Mononuclear cell (primary cell): ENCODE results near the gene CD151. TPM values are rescaled to one million over a fixed set of nuclear protein-coding genes. Genes with fewer than 3 reads are reported as not detected.

ENCODE experiments used
- H3K27me3 ChIP-seq: 2 replicates; pipeline ENCODE4 v1.6.0; 2011; ENCODE audit warnings: low read length, control low read depth; ENCODE audit not compliant: insufficient read depth
- H3K4me1 ChIP-seq: 2 replicates; pipeline ENCODE4 v1.5.1; 2011; ENCODE audit warnings: mild to moderate bottlenecking, low read length, control low read depth; ENCODE audit not compliant: insufficient read depth
- H3K4me3 ChIP-seq: 2 replicates; pipeline ENCODE4 v1.5.1; 2011; ENCODE audit warnings: mild to moderate bottlenecking, low read length, moderate library complexity
- H3K9me3 ChIP-seq: 2 replicates; pipeline ENCODE4 v1.5.1; 2011; ENCODE audit warnings: low read depth, mild to moderate bottlenecking, control low read depth, low read length
- total RNA-seq: library from RNA; depleted of rRNA; stranded (reverse); fragments of >200 nt; gene quantifications from one replicate; pipeline ENCODE4 v1.2.3, GENCODE V29; 2012

The CD151 gene
- total RNA-seq, 1 donor, result 28.5 TPM

DNA sequence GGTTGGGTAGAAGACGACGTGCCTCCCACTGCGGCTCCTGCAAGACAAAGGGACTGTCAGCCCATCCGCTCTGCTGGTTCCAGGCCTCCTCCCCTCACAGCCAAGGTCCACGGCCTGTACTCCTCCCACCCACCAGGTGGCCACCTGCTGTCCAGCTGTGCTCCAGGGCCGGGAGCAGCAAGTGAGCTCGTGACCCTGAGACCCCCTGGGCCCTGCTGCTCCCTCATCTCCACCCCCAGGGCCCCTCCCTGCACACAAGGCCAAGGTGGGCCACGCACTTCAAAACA lies 37.3 kb downstream of the CD151 start:
- Histone ChIP-seq H3K4me3 (no peak overlapping the region), H3K27me3 (no peaks in the 10 kb centered on the region), H3K9me3 (no peaks in the 10 kb centered on the region), H3K4me1 (no peaks in the 10 kb centered on the region)

DNA sequence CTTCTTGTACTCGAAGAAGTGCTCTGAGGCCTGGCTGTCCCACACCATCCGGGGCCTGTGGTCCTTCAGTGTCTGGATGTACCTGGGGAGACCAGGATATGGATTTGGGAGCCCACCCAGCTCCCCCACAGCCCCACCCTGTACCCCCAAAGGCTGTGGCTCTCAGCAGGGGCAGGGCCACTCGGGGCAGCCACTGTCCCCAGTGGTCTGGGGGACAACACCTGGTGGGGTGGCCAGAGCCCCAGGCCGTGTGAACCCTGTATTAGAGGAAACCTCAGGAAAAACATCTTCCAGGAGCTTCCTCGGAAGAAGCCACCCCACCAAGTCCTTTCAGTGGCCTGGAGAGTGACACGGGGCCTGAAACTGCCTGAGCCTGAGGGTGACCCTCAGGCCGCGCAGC lies 37.7 kb downstream of the CD151 start:
- no peaks in the 10 kb centered on the region for H3K4me1 ChIP-seq
- no peak overlapping the region for H3K4me3 ChIP-seq
- H3K9me3 ChIP-seq, result no peaks in the 10 kb centered on the region
- no peaks in the 10 kb centered on the region for H3K27me3 ChIP-seq

DNA sequence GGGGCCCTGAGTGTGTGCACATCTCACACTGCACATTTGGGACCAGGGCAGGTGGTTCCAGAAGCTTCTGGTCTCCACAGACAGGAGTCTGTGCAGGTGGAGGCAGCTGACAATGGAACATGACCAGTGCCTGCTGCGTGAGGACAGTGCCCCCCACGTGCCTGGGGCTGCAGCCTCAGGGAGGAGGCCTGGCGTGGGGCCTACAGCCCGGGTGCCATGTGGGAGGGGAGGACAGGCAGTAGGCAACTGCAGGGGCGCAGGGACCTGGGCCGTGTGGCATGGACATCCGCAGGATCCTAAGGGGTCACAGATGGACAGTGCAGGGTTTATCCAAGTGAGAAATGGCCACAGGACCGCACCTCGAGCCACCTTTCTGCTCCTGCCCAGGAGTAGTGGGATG lies 38.7 kb downstream of the CD151 start:
- Histone ChIP-seq H3K4me1 (no peaks in the 10 kb centered on the region), H3K9me3 (no peaks in the 10 kb centered on the region), H3K4me3 (no peak overlapping the region), H3K27me3 (no peaks in the 10 kb centered on the region)

DNA sequence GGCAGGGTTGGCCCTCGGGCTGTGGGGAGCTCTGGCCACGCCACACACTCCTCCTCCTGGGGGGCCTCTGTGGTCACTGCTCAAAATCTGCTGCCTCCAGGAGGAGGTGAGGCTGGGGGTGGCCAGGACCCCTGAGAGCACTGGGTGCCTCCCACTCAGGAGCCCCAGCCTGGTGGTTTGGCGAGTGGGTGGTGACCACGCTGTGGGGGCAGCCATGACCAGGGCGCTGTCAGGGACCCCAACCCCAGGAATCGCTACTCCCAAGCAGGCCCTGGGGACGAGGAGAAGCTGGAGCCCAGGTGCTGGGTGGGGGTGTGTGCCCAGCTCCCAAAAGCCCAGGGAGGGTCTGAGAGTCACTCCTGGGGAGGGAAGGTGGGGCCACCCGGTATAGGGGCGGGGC lies 40.0 kb downstream of the CD151 start:
- no peaks in the 10 kb centered on the region for H3K4me1 ChIP-seq
- no peaks in the 10 kb centered on the region for H3K27me3 ChIP-seq
- no peaks in the 10 kb centered on the region for H3K9me3 ChIP-seq
- no peak overlapping the region for H3K4me3 ChIP-seq

DNA sequence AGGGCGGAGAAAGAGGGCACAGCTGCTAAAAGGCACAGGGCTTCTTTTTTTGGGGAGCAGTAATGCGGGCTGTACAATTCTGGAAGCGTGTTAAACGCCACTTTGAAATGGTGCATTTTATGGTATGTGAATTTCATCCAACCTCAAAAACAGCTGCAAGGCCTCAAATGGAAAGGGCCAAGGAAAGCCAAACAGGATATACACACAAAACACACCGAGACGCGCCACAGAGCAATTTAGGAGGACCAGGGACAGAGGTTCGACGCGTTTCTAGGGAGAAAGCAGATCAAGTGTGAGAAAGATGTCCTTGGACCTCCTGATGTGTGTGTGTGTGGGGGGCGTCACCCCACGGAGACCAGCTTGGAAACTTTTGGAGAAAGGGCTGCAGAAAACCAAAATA lies 41.0 kb downstream of the CD151 start:
- H3K4me3 ChIP-seq, result no peak overlapping the region
- H3K9me3 ChIP-seq, result no peaks in the 10 kb centered on the region
- H3K4me1 ChIP-seq, result no peaks in the 10 kb centered on the region
- no peaks in the 10 kb centered on the region for H3K27me3 ChIP-seq

DNA sequence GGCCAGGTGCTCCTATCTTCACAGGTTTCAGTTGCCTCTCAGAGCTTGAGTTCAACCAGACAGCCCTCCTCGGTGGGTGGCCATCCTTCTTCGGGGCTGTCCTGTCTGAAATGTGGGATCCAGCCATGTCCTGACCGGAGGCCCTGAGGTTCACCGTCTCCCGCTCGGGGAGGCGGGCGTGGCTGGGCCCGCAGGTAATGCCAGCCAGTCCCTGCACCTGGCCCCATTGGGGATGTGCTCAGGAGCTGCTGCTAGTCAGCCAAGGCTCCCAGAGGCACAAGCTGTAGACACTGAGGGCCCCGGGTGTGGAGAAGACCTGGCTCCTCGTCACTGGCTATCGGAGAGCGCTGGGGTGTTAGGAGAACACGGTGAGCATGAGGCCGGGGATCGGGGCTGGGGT lies 42.5 kb downstream of the CD151 start:
- no peaks in the 10 kb centered on the region for H3K4me1 ChIP-seq
- H3K4me3 ChIP-seq, result no peak overlapping the region
- no peaks in the 10 kb centered on the region for H3K27me3 ChIP-seq
- H3K9me3 ChIP-seq, result no peaks in the 10 kb centered on the region

DNA sequence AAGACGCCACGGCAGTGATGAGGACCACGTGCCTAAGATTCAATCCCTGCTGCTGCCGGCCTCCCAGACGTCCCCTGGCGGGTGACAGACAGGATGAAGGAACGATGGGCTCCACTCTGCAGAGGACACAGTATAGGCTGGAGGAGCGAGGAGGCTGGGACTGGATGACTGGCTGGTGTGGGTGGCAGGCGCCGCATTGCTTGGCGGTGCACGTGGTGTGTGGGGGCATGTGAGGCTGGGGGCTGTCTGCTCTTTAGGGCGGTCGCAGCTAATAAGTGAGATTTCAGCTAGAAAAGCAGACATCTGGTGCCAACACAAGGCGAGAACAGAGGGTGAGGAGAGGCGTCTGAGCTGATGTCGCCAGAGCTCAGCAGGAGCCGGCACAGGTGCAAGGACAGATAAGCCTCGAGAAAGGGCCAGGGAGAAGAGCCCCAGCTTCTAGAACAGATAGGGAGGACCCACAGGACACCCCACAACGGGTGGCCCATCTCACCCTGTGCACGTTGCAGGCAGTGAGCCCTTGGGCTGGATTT lies 43.1 kb downstream of the CD151 start:
- Histone ChIP-seq H3K4me3 (no peak overlapping the region), H3K9me3 (no peaks in the 10 kb centered on the region), H3K27me3 (no peaks in the 10 kb centered on the region), H3K4me1 (no peaks in the 10 kb centered on the region)

DNA sequence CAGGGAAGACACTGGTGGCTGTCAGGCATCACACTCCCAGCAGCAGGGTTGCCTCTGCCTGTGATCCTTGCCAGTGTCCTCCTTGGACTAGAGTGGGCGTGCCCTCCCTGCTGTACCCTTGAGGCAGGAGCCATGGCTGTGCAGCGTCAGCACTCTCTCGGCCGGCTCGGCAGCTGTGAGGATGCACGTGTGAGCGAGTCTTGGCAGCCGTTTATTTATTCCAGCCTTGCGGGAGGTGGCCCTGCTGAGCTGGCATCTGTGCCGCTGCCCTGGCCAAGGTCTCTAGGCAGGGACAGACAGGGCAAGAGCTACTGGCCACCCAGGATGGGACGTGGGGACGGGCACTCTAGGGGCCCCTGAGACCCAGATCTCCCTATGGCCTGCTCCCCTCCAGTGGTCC lies 43.8 kb downstream of the CD151 start:
- Histone ChIP-seq H3K4me1 (no peaks in the 10 kb centered on the region), H3K4me3 (no peak overlapping the region), H3K27me3 (no peaks in the 10 kb centered on the region), H3K9me3 (no peaks in the 10 kb centered on the region)

DNA sequence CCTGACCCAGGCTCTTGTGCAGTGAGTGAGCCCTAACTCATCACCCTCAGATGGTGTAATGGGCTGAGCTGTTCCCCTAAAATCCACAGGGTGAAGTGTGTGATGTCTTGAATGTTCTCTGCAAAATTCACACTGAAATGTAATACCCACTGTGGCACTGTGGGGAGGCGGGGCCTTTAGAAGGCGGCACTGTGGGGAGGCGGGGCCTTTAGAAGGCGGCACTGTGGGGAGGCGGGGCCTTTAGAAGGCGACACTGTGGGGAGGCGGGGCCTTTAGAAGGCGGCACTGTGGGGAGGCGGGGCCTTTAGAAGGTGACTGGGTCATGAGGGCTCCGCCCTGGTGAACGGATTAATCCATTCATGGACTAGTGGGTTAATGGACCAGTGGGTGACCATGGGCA lies 44.8 kb downstream of the CD151 start:
- Histone ChIP-seq H3K4me3 (no peak overlapping the region), H3K4me1 (no peaks in the 10 kb centered on the region), H3K9me3 (no peaks in the 10 kb centered on the region), H3K27me3 (no peaks in the 10 kb centered on the region)

DNA sequence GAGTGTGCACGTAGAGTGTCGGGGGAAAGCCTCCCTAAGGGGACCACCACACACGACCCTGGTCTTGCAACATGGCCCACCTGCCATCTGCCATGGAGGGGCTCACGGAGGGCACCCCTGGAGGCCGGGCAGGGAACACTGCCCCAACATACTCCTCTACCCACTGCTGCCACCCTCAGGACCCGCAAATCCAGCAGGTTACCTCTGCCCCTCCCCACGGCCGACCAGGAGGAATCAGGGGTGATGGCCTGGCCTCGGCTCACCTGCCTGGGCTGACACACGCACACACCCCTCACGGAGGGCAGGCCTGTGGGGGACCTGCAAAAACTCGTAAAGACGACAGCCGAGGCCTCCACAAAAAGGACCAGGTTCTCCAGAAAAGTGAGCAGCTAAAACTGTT lies 47.7 kb downstream of the CD151 start:
- Histone ChIP-seq H3K27me3 (no peaks in the 10 kb centered on the region), H3K4me3 (no peak overlapping the region), H3K4me1 (no peaks in the 10 kb centered on the region), H3K9me3 (no peaks in the 10 kb centered on the region)

DNA sequence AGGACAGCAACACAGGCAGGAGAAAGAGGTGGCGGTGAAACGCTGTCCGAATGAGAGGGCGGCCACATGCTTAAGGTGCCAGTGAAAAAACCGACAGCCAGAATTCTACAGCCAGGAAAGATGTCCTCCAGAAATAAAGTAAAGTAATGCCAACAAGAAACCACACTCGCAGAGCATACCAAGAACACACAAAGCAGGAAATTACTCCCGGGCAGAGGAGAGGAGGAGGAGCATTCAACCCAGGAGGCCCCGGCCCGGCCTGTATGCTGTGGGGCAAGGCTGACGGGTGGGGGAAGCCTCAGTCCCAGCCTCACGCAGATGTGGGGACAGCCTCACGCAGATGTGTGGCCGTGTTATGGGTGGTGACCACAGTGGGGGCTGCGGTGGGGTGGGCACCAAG lies 49.8 kb downstream of the CD151 start:
- no peaks in the 10 kb centered on the region for H3K9me3 ChIP-seq
- no peak overlapping the region for H3K4me3 ChIP-seq
- no peaks in the 10 kb centered on the region for H3K4me1 ChIP-seq
- no peaks in the 10 kb centered on the region for H3K27me3 ChIP-seq

DNA sequence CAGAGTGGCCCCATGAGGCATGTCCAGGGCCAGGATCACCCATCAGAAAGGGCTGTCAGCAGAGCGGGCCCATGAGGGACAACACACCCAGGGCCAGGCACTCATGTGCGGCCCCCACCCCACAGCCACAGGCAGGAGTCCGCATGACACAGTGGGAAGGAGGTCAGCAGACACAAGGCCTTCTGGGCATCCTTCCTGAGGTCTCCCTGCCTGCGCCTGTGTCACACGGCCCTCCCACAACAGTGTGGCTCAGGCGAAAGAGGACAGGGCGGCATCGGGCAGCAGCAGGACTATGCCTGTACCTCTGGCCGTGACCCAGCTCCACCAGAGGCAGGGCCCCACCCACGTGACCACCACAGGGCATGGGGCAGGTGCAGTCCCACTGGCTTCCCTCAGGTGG lies 50.8 kb downstream of the CD151 start:
- Histone ChIP-seq H3K27me3 (no peaks in the 10 kb centered on the region), H3K9me3 (no peaks in the 10 kb centered on the region), H3K4me1 (no peaks in the 10 kb centered on the region), H3K4me3 (no peak overlapping the region)

DNA sequence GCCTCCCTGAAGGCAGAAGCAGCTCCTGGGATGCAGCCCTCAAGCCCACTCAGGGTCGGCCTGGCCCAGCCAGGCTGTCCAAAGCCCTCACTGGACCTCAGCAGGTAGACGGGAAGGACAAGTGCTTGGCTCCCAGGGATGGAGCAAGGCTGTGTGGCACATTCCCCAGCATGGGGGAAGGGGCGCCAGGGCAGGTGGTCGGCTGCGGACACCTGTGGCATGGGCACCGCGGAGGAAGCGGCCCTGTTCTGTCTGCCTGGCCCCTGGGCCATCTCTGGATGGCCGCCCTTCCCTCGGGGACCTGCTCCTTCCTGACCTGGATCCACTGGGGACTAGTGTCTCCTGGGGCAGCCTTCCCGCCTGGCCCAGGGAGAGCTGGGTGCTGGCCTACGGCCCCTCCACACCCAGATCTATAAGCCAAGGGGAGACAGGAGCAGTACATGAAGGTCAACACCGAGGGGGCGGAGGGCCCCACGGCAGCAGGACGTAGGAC lies 51.9 kb downstream of the CD151 start:
- no peaks in the 10 kb centered on the region for H3K27me3 ChIP-seq

DNA sequence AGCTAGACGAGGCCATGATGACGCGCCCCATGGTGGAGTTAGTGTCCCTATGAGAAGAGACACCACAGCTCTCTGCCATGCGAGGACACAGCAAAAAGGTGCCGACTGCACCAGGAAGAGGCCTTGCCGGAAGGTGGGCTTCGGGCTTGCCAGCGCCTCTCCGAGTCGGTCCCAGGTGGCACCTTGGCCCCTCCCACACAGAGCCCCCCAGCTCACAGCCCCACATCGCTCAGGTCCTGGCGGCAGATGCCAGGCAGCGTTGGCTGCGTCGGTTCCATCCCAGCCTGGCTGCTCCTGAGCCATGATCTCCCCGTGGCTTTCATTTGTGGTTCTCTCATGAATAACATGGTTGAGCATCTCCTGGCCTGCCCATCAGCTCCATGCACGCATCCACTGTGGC lies 53.8 kb downstream of the CD151 start:
- H3K4me1 ChIP-seq, result no peaks in the 10 kb centered on the region
- H3K27me3 ChIP-seq, result no peaks in the 10 kb centered on the region
- no peaks in the 10 kb centered on the region for H3K9me3 ChIP-seq
- H3K4me3 ChIP-seq, result no peak overlapping the region

More for the DNA sequence above, 51.9 kb downstream of the CD151 start:
- no peaks in the 10 kb centered on the region for H3K4me1 ChIP-seq
- H3K9me3 ChIP-seq, result no peaks in the 10 kb centered on the region
- H3K4me3 ChIP-seq, result no peak overlapping the region

DNA sequence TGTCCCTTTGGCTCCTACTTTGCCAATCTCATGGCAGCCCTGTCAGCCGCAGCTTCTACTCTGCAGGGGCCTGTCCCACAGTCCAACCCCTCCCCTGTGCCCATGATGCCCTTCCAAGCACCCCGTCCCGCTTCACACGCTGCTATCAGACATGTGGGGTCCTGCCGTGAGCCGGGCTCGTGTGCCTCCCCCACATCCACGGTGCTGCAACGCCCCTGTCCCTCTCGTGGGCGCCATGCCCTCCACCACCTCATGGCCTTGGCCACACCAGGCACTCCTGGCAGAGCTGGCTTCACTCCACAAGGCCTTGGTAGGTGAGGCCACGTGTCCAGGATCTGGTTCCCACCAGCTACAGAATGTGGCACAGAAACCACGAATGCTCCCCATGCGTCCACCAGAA lies 54.8 kb downstream of the CD151 start:
- Histone ChIP-seq H3K27me3 (no peaks in the 10 kb centered on the region), H3K4me3 (no peak overlapping the region), H3K9me3 (no peaks in the 10 kb centered on the region), H3K4me1 (no peaks in the 10 kb centered on the region)
